ENCODE results near the gene FBN3. TPM values are rescaled to one million over a fixed set of nuclear protein-coding genes. Genes with fewer than 3 reads are reported as not detected.

Gene FBN3
- total RNA-seq, 1 donor from 2014 or later, result 63.7 TPM

DNA sequence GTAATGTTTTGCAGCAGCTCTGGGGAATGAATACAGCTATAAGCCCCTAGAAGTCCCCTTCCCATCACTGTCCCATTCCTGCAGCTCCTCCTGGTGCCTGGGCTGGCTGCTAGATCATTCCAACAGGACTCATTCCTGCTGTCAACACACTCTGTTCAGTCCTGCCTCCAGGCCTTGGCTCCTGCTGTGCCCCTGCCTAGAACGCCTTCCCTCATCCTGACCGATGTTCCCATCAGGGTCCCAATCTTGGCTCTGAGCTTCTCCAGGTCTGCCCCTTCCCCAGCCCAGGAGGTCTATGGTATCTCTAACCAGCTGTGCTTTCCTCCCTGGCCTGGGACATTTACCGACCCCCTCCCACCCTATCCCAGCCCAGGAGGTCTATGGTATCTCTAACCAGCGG is 48.1 kb downstream of the FBN3 start:
- Mint-ChIP-seq H3K4me1 (ENCODE audit: unreplicated experiment) (no peaks in the 10 kb centered on the region), H3K9me3 (no peaks in the 10 kb centered on the region), H3K27ac (no peak overlapping the region), H3K4me3 (no peak overlapping the region), H3K27me3 (no peaks in the 10 kb centered on the region), H3K36me3 (peaks cover 36% of the 10 kb centered on the region)
- no peak for DNase-seq (ENCODE audit: extremely low spot score, unreplicated experiment)
- TF ChIP-seq, protein P1, sequence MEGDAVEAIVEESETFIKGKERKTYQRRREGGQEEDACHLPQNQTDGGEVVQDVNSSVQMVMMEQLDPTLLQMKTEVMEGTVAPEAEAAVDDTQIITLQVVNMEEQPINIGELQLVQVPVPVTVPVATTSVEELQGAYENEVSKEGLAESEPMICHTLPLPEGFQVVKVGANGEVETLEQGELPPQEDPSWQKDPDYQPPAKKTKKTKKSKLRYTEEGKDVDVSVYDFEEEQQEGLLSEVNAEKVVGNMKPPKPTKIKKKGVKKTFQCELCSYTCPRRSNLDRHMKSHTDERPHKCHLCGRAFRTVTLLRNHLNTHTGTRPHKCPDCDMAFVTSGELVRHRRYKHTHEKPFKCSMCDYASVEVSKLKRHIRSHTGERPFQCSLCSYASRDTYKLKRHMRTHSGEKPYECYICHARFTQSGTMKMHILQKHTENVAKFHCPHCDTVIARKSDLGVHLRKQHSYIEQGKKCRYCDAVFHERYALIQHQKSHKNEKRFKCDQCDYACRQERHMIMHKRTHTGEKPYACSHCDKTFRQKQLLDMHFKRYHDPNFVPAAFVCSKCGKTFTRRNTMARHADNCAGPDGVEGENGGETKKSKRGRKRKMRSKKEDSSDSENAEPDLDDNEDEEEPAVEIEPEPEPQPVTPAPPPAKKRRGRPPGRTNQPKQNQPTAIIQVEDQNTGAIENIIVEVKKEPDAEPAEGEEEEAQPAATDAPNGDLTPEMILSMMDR (conservative IDR thresholded peaks at IDR 0.05), result no peak

DNA sequence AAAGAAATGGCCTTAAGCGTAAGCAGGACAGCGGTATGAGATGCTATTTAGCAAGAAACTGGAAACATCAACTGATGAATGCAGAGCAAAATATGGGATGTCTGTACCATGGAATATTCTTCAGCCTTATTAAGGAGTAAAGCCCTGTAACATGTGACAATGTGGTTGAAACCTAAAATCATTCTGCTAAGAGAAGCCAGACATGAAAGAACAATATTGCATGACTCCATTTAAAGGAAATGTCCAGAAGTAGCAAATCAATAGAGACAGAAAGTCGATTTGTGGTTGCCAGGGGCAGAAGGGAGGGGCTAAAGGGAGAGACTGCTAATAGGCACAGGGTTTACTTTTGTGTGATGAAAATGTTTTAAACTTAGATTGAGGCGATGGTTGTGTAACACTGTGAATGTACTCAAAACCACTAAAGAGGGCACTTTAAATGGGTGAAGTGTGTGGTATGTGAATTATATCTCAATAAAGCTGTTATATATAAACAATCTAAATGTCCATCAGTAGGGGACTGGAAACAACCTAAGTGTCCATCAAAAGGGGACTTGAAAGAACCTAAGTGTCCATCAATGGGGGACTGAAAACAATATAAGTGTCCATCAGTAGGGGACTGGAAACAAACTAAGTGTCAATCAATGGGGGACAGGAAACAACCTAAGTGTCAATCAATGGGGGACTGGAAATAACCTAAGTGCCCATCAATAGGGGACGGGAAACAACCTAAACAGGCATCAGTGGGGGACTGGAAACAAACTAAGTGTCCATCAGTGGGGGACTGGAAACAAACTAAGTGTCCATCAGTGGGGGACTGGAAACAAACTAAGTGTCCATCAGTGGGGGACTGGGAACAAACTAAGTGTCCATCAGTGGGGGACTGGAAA is 51.5 kb downstream of the FBN3 start:
- TF ChIP-seq, protein P1 (conservative IDR thresholded peaks at IDR 0.05), result no peak
- Mint-ChIP-seq H3K9me3 (no peaks in the 10 kb centered on the region), H3K27ac (no peak overlapping the region), H3K4me1 (ENCODE audit: unreplicated experiment) (no peaks in the 10 kb centered on the region), H3K27me3 (no peaks in the 10 kb centered on the region), H3K4me3 (no peak overlapping the region), H3K36me3 (peaks cover 50% of the 10 kb centered on the region)
- no peak for DNase-seq (ENCODE audit: extremely low spot score, unreplicated experiment)

DNA sequence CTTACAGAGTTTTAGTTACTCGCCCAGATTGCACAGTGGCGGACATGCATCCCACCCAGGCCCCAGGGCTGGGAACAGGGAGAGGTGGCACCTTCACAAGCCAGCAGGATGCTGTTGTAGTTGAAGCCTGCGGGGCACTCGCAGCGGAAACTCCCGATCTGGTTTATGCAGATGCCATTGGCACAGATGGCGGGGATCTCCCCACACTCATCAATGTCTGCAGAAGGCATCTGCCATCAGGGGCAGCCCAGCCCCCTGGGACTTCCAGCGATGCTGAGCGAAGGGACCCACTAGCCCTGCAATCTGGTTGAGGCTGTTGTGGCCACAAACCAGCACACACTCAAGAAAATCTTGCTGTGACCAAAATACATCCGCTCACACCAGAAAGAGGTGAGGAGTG is 52.2 kb downstream of the FBN3 start:
- H3K36me3 Mint-ChIP-seq, result peaks cover 50% of the 10 kb centered on the region

DNA sequence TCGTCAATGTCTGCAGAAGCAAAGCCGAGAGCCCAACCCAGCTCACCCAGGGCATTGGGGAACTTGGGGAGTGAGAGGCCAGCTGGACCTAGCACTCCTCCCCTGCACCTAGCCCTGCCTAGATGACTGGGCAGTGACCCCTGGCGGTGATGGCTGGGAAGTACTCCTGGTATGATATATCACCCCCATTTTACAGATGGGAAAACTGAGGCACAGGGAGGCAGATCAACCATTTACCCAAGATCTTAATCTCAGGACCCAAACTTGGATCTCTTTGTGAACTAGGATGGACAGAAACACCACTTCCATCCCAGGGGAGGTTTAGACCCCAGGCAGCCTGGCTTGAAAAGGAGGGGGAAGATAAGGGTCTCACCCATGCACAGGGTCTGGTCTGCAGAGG is 53.3 kb downstream of the FBN3 start:
- DNase-seq (ENCODE audit: extremely low spot score, unreplicated experiment), result no peak
- Mint-ChIP-seq H3K9me3 (no peaks in the 10 kb centered on the region), H3K4me1 (ENCODE audit: unreplicated experiment) (no peaks in the 10 kb centered on the region), H3K36me3 (peaks cover 49% of the 10 kb centered on the region), H3K27ac (no peak overlapping the region), H3K4me3 (no peak overlapping the region), H3K27me3 (no peaks in the 10 kb centered on the region)
- TF ChIP-seq, protein P1 (conservative IDR thresholded peaks at IDR 0.05), result no peak

More for the DNA sequence above, 52.2 kb downstream of the FBN3 start:
- Mint-ChIP-seq H3K27me3 (no peaks in the 10 kb centered on the region), H3K27ac (no peak overlapping the region), H3K4me3 (no peak overlapping the region), H3K9me3 (no peaks in the 10 kb centered on the region), H3K4me1 (ENCODE audit: unreplicated experiment) (no peaks in the 10 kb centered on the region)
- TF ChIP-seq, protein P1 (conservative IDR thresholded peaks at IDR 0.05), result no peak
- DNase-seq (ENCODE audit: extremely low spot score, unreplicated experiment), result no peak

DNA sequence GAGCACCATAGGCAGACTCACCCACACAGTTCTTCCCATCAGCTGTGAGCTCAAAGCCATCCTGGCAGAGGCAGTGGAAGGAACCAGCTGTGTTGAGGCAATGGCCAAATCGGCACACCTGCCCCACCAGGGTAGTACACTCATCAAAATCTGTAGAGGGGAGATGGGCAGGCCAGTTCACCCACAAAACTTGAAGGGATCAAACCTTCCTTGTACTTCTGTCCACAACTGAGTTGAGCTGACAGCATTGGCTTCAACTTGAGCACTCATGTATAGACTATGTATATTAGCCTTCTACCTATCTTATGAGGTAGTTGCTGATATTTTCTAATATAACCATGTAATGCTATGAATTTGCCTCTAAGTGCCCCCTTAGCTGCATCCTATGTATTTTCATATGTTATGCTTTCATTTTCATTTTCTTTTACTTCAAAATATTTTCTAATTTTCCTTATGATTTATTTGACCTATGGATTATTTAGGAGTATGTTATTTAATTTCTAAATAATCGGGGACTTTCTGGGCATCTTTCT is 54.0 kb downstream of the FBN3 start:
- Mint-ChIP-seq H3K36me3 (peaks cover 49% of the 10 kb centered on the region), H3K4me1 (ENCODE audit: unreplicated experiment) (no peaks in the 10 kb centered on the region), H3K4me3 (no peak overlapping the region), H3K9me3 (no peaks in the 10 kb centered on the region), H3K27me3 (no peaks in the 10 kb centered on the region), H3K27ac (no peak overlapping the region)
- TF ChIP-seq, protein P1 (conservative IDR thresholded peaks at IDR 0.05), result no peak
- no peak for DNase-seq (ENCODE audit: extremely low spot score, unreplicated experiment)

Measured in type B pancreatic cell (in vitro differentiated cells).